NCI-H226 (cell line): ENCODE data around the gene PHIP.
"Not testable (repeated sequence)": the region's sequence is repeated elsewhere in the genome, so short reads cannot be mapped to it uniquely, and the experiment has no call there.

Source experiments
- DNase-seq: peaks from one replicate; pipeline ENCODE4 v3.0.0-alpha.2; 2015

Gene PHIP

DNA sequence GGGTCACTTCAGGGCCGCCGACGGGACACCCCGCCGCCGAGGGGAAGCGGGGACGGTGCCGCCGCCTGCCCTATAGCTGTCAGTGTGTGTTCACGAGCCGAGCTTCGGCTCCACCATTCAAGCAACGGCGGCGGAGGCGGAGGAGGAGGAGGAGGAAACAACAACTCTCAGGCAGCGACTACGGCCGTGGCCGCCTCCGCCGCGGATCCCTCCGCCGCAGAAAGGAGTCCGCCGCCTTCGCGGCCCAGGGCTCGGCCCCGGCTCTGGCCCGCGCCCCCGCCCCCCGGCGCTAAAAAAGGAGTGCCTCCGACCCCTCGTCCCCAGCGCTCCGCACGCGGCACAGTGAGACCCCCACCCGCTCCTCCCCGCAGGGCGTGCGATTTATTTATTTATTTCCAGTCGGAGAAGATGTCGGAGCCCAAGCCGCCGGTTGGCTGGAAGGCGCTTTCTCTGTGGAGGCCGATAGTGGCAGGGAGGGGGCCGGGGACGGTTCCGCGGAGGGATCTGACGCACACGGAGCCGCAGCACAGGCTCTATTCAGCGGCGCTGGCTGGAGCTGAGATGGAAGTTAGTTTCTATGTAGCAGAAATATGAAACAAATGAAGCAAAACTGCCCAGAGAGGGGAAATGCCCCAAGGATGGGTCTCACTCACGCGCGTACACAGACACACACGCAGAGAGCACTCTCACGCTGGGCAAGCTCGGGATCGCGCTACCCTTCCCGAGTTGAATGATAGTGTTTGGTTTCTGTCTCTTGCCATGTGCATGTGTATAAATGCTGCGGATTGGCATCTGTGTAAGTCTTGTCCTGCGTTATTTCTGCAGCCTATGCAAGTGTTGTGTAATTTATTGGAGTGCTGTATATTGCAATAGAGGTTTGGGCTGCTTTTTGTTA lies at the start of gene PHIP:
Gene PHIP (minus strand): TSS at position 180 of the 895 bp plus-strand sequence. CDS start 186 bp downstream, outside the sequence.
- DNase-seq = peak; percentile 94

GRCh38 chr6:79127660-79128059 lies 49.6 kb upstream of the PHIP start:
- no peak for DNase-seq

GRCh38 chr6:79119217-79119616 lies 41.2 kb upstream of the PHIP start:
- no peak for DNase-seq

GRCh38 chr6:79117752-79118151 lies 39.7 kb upstream of the PHIP start:
- no peak for DNase-seq

GRCh38 chr6:79115553-79116182 lies 37.6 kb upstream of the PHIP start:
- DNase-seq = no peak

GRCh38 chr6:79111549-79111948 lies 33.5 kb upstream of the PHIP start:
- DNase-seq = no peak

DNA sequence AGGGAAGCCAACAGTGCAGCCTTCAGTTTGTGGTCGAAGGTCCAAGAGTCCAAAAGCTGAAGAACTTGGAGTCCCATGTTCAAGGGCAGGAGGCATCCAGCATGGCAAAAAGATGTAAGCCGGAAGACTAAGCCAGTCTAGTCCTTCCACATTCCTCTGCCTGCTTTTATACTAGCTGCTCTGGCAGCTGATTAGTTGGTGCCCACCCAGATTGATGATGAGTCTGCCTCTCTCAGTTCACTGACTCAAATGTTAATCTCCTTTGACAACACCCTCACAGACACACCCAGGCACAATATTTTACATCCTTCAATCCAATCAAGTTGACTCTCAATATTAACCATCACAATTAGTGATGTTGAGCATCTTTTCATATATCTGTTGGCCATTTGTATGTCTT lies 23.1 kb upstream of the PHIP start:
- no peak for DNase-seq

DNA sequence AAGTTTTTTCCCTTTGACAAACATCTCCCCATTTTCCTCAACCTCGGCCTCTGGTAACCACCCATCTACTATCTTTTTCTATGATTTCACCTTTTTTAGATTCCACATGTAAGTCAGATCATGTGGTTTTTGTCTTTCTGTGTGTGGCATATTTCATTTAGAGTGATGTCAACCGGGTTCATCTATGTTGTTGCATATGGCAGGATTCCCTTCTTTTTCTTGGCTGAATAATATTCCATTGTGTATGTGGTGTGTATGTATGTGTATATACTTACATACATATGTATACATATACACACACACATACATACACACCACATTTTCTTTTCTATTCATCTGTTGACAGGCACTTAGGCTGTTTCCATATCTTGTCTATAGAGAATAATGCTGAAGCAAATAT lies 22.2 kb upstream of the PHIP start:
- no peak for DNase-seq

DNA sequence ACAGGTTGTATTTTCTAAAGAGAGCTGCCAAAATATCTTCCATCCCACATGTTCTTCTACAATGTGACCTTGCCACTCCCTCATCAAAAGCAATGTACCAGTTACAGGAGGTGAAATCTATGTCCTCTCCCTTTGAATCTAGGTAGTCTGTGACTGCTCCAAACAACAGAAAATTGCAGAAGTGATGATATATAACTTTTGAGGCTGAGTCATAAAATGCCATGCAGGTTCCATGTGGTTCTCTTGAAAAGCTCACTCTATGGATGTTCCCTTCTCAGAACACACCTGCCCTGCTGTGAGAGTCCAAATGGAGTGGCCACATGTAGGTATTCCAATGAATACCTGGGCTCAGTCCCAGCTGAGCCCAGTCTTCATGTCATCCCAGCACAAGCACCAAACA lies 16.9 kb upstream of the PHIP start:
- DNase-seq = no peak

DNA sequence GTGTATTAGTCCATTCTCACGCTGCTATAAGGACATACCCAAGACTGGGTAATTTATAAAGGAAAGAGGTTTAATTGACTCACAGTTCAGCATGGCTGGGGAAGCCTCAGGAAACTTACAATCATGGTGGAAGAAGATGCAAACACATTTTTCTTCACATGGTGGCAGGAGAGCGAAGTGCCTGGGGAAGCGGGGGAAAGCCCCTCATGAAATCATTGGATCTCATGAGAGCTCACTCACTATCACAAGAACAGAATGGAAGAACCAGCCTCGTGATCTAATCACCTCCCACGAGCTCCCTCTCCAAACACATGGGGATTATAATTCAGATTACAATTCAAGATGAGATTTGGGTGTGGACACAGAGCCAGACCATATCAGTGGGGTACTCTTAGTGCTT lies 13.7 kb upstream of the PHIP start:
- DNase-seq = not testable (repeated sequence)

DNA sequence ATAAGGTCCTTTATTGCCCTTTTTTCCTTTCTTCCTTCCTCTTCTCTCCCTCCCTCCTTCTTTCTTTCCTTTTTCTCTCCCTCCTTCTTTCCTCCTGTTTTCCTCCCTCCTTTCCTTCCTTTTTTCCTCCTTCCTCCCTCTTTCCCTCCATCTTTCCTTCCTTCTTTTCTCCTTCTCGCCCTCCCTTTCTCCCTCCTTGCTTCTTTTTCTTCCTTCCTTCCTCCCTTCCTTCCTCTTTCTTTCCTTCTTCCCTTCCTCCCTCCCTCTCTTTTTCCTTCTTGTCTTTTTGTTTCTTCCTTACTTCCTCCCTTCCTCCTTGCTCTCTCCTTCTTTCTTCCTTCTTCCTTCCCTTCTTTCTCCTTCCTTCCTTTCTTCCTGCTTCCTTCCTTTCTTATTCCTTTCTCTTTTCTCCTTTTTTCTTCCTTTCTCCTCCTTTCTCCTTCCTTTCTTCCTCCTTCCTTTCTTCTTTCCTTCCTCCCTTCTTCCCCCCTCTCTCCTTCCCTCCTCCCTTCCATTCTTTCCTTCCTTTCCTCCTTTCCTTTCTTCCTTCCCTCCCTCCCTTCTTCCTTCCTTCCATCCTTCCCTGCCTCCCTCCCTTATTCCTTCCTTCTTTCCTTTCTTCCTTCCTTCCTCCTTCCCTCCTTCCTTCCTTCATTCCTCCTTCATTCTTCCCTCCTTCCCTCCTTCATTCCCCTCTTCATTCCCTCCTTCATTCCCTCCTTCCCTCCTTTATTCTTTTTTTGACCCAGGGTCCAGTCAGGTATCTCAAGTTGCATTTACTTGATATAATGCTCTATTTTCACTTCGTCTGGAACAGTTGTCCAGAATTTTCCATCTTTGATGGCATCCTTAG lies 11.7 kb upstream of the PHIP start:
- no peak for DNase-seq

DNA sequence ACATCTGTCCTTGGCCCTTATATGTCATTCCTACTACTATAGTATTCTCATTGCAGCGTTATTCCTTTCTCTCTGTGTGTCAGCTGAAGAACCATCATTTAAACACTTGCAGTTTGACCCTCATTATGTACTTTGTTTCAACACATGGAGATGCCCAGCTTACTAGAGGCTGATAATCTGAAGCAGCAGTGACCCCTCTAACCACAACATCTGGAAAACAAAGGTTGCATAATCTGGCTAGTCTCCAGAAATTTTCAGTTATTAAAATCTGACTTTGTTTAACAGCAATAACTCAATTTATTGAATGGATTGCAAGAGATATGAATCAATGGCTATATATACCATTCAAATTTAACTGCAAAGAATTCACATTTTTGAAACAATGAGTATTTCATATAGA lies 6.6 kb upstream of the PHIP start:
- no peak for DNase-seq

DNA sequence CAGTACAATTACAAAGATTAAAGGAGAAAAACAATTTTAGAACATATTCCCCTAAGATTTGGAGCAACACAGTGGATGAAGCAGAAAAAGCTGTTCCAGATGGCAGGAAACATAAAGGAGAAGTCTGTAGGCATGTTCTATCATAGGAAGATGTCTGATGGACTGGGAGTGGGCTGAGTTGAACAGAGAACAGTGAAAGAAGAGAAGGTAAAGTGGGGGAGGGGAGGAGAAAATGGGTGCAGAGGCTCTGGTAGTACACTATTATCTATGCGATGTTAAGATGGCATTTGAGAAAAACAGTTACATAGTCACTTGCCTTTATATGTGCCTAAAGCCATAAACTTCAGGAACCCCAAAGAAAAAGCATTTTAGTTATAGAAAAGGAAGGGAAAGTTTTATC lies 4.2 kb upstream of the PHIP start:
- no peak for DNase-seq

DNA sequence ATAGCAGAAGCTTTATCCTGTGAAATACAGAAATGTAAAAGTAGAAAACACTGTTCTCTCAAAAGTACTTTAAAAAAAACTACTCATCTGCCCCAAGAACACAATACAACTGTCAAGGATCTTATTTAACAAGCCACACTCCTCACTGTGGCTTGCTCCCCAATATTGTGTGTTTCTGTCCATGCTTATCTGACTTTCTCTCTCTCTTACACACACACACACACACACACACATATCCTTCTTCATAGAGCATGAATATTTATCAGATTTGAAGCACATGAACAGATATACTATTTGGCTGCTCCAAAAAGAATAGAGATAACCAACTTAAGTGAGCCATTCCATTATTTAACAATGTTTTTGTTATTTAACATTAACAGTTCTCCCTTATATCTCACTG lies 3.6 kb upstream of the PHIP start:
- no peak for DNase-seq

DNA sequence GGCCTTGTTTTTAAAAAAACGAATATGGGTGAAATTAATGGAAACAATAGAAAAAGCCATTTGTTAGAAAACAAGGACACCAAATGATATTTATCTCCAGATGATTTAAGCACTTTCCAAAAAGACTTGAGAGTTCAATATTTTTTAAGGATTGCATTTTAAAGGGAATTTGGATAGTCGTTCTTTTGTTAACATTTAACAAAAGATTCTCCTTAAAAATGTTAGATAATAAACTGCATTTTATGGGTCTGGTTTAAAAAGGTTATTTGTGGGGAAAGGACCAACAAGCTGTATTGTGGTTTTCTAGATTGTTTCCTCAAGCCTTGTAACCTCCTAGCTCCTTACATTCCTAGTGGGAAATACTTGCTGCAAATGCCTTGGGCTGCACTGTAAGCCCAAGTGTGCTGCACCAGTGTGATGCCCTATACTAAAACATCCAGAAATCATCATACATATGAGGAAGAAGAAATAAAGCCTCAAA lies 1.5 kb upstream of the PHIP start:
- no peak for DNase-seq

DNA sequence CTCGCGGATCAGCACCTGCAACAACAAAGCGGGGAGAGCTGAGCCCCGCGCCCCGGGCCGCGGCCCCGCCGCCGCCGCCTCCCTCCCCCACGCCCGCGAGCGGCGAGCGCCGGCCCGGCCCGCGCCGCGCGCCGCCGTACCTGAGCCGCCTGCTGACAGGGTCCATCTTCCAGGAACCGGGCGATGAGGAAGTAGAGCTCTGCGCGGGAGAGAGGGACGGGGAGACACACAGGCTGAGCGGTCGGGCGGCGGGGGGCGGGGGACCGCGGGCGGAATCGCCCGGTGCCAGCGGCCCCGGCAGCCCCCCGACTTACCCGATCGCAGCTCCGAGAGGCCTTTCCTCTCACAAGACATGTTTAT lies 359 bp downstream of the PHIP start:
- DNase-seq = no peak

DNA sequence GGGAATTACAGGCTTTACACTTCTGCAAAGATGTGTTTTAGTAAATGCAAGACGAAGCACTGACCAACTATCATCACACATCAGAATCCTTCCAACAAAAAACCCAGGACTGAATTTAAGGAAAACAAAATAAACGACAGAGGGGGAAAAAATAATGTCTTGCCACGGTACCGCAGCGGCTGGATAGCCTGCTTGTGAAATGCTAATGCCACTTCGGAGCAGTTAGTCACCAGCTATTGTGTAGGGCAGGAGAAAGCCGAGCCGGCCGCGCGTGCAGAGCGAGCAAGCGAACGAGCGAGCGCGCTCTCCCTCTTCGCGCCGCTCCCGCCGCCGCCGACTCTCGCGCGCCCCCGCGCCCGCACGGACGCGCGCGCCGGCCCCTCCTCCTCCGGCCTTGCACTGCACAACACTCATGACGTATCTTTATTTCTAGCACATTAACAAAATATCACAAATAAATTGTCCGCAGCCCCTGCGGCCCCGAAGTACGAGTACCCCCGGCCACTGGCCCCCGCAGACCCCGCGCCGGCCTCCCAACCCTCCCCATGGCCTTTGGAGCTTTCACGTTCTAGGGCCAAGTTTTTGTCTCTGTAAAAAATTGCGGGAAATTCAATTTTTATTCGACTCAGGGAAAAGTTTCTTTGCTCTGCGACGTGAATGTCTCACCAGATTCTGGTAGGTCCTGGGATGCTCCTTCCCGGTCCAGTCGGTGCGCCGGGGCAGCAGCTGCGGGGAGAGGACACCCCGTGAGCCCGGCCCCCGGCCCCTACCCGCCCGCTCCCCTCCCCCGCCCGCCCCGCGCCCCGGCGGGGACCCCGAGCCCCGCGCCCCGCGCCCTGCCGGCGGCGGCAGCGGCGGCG lies 1.0 kb downstream of the PHIP start:
- DNase-seq = peak; percentile 79

DNA sequence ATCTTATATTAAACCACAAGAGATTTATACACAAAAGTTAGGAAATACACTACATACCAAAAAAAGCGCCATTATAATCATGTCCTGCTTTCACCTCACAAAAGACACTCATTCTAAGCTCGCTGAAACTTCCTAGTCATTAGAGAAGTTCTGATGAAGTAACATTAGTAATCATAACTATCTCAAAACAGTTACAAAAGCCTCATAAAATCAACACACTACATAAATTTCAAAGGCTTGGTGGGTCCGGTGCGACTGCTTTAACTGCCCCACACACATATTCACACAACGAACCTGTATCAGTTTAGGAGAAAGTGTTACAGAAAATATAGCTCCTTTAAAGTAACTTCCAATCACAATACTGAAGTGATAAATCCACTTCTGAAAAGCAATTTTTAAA lies 1.9 kb downstream of the PHIP start:
- no peak for DNase-seq

- DNase-seq = no peak
Measured at GRCh38 chr6:79073888-79074287, 4.2 kb downstream of the PHIP start.

- no peak for DNase-seq
Measured at GRCh38 chr6:79072640-79073181, 5.3 kb downstream of the PHIP start.

- DNase-seq = no peak
Measured at GRCh38 chr6:79071547-79071946, 6.5 kb downstream of the PHIP start.

DNA sequence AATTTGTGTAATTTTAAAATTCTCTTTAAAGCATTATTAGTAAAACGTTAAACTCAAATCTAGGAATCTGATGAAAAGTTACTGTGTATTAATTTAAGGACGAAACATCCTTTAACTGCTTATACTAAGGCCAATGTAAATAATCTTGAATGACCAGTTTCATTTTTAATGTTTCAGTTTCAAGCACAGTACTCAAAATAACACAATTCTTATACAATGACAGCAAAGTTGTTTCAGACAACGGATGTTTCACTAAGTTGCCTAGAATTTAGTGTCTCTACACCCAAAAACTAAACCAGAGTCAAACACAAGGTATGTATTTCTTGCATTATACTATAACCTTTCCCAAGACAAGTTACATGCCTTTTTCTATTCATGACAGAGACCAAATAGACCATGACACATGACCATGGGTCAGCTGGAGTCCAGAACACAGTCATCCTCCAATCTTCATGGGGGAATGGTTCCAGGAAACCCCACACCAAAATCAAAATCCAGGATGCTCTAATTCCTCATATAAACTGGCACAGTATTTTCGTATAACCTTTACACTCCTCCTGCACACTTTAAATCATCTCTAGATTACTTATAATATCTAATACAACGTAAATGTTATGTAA lies 7.7 kb downstream of the PHIP start:
- DNase-seq = no peak
